ENCODE measurements around the gene CTNNA3.

DNA sequence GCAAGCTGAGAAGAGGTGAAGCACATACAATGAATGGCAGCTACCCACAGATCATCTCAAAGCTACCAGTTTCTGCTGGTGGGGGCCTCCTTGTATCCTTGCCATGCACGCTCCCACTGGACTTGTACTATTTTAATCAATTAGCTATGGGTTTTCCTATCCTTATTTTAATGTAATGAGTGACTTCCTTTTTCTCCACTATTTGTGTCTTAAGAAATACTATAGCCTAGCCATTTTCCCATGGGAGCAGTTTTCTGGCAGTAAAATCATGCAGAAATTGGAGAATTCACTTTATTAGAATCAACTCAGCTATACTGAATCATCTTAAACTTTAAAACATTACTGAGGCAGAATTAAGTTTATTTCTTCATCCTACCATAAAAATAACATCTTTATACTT is 73.5 kb downstream of the CTNNA3 start:
- TF ChIP-seq, protein P1, sequence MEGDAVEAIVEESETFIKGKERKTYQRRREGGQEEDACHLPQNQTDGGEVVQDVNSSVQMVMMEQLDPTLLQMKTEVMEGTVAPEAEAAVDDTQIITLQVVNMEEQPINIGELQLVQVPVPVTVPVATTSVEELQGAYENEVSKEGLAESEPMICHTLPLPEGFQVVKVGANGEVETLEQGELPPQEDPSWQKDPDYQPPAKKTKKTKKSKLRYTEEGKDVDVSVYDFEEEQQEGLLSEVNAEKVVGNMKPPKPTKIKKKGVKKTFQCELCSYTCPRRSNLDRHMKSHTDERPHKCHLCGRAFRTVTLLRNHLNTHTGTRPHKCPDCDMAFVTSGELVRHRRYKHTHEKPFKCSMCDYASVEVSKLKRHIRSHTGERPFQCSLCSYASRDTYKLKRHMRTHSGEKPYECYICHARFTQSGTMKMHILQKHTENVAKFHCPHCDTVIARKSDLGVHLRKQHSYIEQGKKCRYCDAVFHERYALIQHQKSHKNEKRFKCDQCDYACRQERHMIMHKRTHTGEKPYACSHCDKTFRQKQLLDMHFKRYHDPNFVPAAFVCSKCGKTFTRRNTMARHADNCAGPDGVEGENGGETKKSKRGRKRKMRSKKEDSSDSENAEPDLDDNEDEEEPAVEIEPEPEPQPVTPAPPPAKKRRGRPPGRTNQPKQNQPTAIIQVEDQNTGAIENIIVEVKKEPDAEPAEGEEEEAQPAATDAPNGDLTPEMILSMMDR (IDR thresholded peaks at IDR 0.05): no peak
- TF ChIP-seq POLR2A (IDR thresholded peaks at IDR 0.05): no peak

All from lower leg skin (tissue), 3 donors.